ENCODE results near the gene SAMD3.

GRCh38 chr6:130190701-130191690, 31.8 kb downstream of the SAMD3 start:
- TF ChIP-seq CTCF (conservative IDR thresholded peaks at IDR 0.05 in 1 of 2, IDR thresholded peaks at IDR 0.05 in 1 of 2; ENCODE audit: extremely low read depth in 1 of 2, insufficient read depth in 1 of 2, low read depth in 1 of 2, low read length in 2 of 2): no peak
- TF ChIP-seq EZH2 (IDR thresholded peaks at IDR 0.05; ENCODE audit: borderline replicate concordance, low read length): no peak
